Cardiac muscle cell (in vitro differentiated cells and primary cell): ENCODE data around the gene KRT17. TPM values are rescaled to one million over a fixed set of nuclear protein-coding genes. Genes with fewer than 3 reads are reported as not detected.

Experiments used
- DNase-seq, 2 donors: peaks; one replicate each; pipeline versions ENCODE4 v3.0.0 to v3.0.0-alpha.2; 2010 to 2017; ENCODE audit warnings: low read depth in 1 of 2, low spot score in 1 of 2
- H3K27ac ChIP-seq: fragments of 200-600 bp; sonication (generic); 2 replicates; pipeline ENCODE4 v1.5.1; 2016
- H3K27me3 ChIP-seq: fragments of 200-600 bp; sonication (generic); 2 replicates; pipeline ENCODE4 v1.6.0; 2016; ENCODE audit warnings: control low read depth
- H3K36me3 ChIP-seq: fragments of 200-600 bp; sonication (generic); 2 replicates; pipeline ENCODE4 v1.5.1; 2016; ENCODE audit warnings: control low read depth
- H3K4me1 ChIP-seq: fragments of 200-600 bp; sonication (generic); 2 replicates; pipeline ENCODE4 v1.8.1; 2017; ENCODE audit warnings: low read depth, mild to moderate bottlenecking, mixed run types
- H3K4me3 ChIP-seq: fragments of 200-600 bp; sonication (generic); 2 replicates; pipeline ENCODE4 v1.5.1; 2016; ENCODE audit warnings: mild to moderate bottlenecking
- H3K9me3 ChIP-seq: fragments of 200-600 bp; sonication (generic); 2 replicates; pipeline ENCODE4 v1.5.1; 2017; ENCODE audit warnings: low read depth, mild to moderate bottlenecking, control low read depth
- polyA plus RNA-seq: library from polyadenylated mRNA; unstranded; fragments of >200 nt; fragmentation: Nextera tagmentation; extraction: Ambion mirVana; gene quantifications from 2 replicates; pipeline ENCODE4 v1.2.1, GENCODE V29; 2016
- total RNA-seq: library from RNA; depleted of rRNA; stranded (reverse); fragments of >200 nt; gene quantifications from 2 replicates; pipeline ENCODE4 v1.2.3, GENCODE V29; 2016
- TF ChIP-seq, protein P1 (sequence below): IDR thresholded peaks from 2 replicates; pipeline ENCODE4 v1.5.1; 2012; ENCODE audit warnings: low read depth, mild to moderate bottlenecking, low read length

KRT17 gene
- total RNA-seq (not detected in 2 replicates), polyA plus RNA-seq (1.2 TPM in 1 of 2 replicates, not detected in the other)

DNA sequence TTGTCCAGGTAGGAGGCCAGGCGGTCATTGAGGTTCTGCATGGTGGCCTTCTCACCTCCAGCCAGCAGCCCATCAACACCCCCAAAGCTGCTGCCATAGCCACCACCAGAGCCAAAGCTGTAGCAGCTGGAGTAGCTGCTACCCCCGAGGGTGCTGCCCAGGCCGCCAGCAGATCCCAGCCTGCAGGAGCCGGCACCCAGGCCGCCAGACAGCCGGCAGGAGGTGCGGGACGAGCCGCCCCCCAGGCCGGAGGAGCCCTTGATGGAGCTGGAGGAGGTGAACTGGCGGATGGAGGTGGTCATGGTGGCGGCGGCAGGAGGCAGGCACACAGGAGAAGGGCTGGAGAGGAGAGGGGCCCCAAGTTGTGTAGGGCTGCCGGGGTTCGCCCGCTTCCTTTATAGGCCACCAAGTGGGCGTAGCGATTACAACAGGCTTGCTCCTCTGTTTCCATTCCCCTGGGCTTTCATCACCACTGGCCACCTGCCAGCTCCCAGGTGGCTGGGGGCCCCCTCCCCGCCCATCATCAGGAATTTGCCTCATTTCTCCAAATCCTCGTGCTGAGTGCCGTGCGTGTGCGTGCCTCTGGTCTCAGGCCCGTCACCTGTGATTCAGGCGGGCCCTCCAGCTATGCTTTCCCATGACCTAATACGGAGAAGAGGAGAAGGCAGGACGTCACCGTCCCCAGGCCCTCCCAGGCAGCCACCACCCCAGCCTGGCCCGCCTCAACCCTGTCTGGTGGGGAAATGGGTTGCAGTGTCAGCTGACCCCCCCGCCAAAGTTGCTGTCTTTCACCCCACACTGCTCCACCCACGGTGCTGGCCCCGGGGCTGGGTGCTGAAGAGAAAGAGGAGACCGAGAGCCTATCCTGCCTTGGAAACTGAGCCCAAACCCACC lies at the start of gene KRT17:
KRT17 (minus strand) TSS at position 368 of the 894 bp plus-strand sequence; CDS start at position 302, 66 bp downstream.
- no peaks in the 10 kb centered on the region for H3K27me3 ChIP-seq
- no peak within 1 kb of the TSS for H3K27ac ChIP-seq
- H3K4me1 ChIP-seq, result no peaks in the 10 kb centered on the region
- TF ChIP-seq, protein P1, sequence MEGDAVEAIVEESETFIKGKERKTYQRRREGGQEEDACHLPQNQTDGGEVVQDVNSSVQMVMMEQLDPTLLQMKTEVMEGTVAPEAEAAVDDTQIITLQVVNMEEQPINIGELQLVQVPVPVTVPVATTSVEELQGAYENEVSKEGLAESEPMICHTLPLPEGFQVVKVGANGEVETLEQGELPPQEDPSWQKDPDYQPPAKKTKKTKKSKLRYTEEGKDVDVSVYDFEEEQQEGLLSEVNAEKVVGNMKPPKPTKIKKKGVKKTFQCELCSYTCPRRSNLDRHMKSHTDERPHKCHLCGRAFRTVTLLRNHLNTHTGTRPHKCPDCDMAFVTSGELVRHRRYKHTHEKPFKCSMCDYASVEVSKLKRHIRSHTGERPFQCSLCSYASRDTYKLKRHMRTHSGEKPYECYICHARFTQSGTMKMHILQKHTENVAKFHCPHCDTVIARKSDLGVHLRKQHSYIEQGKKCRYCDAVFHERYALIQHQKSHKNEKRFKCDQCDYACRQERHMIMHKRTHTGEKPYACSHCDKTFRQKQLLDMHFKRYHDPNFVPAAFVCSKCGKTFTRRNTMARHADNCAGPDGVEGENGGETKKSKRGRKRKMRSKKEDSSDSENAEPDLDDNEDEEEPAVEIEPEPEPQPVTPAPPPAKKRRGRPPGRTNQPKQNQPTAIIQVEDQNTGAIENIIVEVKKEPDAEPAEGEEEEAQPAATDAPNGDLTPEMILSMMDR, result no peak
- no peak within 1 kb of the TSS for H3K4me3 ChIP-seq
- no peaks in the 10 kb centered on the region for H3K36me3 ChIP-seq
- no peaks in the 10 kb centered on the region for H3K9me3 ChIP-seq
- DNase-seq, result no peak

DNA sequence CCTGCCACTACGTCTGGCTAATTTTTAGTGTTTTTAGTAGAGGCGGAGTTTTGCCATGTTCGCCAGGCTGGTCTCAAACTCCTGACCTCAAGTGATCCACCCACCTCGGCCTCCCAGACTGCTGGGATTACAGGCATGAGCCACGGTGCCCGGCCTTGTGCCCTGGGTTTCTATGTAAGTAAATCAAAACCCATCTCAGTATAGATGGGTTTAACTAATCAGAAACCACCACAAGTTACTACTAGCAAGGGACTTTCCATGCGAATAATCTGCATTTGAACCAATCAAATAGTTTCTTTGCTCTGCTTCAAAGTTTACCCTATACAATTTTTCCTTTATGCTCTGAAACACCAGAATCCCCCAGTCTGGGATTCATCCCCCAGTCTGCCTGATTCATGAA lies 47.8 kb upstream of the KRT17 start:
- Histone ChIP-seq H3K4me3 (no peak overlapping the region), H3K27me3 (no peaks in the 10 kb centered on the region), H3K9me3 (no peaks in the 10 kb centered on the region), H3K27ac (no peak overlapping the region), H3K4me1 (no peaks in the 10 kb centered on the region), H3K36me3 (no peaks in the 10 kb centered on the region)
- TF ChIP-seq, protein P1, result no peak
- DNase-seq, result no peak

DNA sequence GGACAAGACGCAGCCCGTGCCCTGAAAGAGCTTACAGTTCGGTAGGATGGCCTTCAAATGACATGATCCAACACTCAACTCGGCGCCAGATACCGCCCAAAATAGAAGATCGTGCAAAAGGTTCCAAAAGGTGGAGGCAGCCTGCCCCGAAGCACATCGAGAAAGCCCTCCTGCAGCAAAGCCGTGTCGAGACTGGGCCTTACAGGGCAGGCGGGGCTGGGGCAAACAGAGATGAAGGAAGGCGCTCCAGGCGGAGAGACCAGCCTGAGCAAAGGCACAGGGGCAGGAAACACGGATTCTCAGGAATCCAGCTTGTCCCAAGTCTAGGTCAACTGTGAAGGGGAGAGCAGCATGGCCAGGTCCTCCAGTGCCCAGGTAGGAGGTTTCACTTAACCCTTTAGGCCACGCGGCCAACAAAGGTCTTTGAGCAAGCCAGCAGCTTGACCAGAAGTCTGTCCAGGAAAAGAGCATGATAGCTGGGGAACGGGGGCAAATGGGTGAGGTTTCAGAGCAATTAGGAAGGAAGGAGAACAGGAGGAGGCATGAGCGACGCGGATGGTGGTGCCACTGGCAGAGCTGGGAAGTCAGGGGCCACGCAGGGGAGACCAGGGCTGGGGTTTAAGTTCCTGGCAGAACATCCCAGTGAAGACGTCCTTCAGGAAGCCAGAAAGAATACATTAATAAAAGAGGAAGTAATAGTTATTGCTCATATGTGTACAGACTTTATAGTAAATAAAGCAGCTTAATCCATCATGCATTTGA lies 43.1 kb upstream of the KRT17 start:
- no peak for DNase-seq
- Histone ChIP-seq H3K9me3 (no peaks in the 10 kb centered on the region), H3K4me3 (no peak overlapping the region), H3K27me3 (no peaks in the 10 kb centered on the region), H3K27ac (no peak overlapping the region), H3K4me1 (peaks cover 5% of the 10 kb centered on the region), H3K36me3 (no peaks in the 10 kb centered on the region)
- TF ChIP-seq, protein P1, result no peak

DNA sequence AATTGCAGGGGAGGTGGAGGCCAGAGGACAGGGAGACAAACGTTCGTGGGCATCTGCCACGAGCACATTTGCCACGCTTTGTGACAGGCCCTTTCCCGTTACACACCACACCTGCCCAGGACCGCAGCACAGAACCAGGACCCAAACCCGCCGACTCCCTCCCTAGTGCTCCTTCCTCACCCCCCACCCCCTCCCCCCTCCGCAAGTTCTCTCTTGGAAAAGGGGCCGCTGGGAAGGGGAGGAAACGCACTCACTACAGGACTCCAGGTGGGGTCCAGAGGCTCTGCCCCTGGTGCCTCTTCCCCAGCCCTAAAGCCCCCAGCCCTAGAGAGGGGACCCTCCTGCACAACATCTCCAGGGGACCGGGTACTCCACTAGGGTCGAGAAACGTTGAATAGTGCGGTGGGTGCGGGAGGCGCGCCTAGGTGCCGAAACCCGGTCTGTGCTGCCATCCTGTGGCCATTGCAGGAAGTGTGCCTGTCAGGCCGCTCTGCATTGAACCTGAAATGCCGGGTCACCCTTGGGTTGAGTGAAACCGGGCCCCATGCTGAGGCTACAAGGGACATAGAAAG lies 42.4 kb upstream of the KRT17 start:
- TF ChIP-seq, protein P1, result peak; percentile 94
- no peak overlapping the region for H3K27ac ChIP-seq
- peak; percentile 77 to 86 for DNase-seq

DNA sequence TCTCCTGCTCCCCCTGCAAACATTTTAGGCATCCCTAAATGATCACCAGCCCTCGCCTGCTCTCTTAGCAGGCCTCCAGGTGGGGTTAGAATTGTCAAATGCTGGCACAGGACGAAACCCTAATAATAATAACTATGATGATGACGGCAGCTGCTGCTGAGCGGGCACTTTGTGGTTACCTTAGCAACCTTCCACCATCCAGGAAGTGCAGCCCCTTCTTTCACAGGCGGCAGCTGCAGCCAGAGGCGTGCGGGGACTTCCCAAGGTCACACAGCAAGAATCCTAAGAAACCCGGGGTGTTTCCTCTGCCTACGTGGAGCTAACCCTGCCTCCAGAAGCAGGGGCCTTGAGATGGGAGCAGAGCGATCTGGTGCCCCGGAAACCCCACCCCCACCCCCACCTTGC lies 41.9 kb upstream of the KRT17 start:
- no peak overlapping the region for H3K27ac ChIP-seq
- no peak overlapping the region for H3K4me3 ChIP-seq
- peaks cover 5% of the 10 kb centered on the region for H3K4me1 ChIP-seq
- H3K36me3 ChIP-seq, result no peaks in the 10 kb centered on the region
- peak in 1 of 2 donors; percentile 58 for DNase-seq
- H3K27me3 ChIP-seq, result no peaks in the 10 kb centered on the region
- H3K9me3 ChIP-seq, result no peaks in the 10 kb centered on the region
- TF ChIP-seq, protein P1, result no peak

More for the DNA sequence above, 42.4 kb upstream of the KRT17 start:
- no peaks in the 10 kb centered on the region for H3K36me3 ChIP-seq
- H3K27me3 ChIP-seq, result no peaks in the 10 kb centered on the region
- peaks cover 5% of the 10 kb centered on the region for H3K4me1 ChIP-seq
- H3K4me3 ChIP-seq, result peak overlapping the region; percentile 14
- no peaks in the 10 kb centered on the region for H3K9me3 ChIP-seq
